Lower leg skin (tissue), 3 donors: ENCODE data around the gene EPSTI1.

ENCODE experiments used
- POLR2A ChIP-seq, 2 donors: fragments of 450-650 bp; IDR thresholded peaks; one replicate each; pipeline ENCODE4 v1.6.1; 2016 to 2017; ENCODE audit warnings: antibody characterized with exemption in 2 of 2, mild to moderate bottlenecking in 1 of 2, moderate library complexity in 1 of 2
- TF ChIP-seq, protein P1 (sequence below), 3 donors: fragments of 450-650 bp; IDR thresholded peaks; one replicate each; pipeline ENCODE4 v1.5.1; 2016; ENCODE audit warnings: antibody characterized with exemption in 3 of 3, mild to moderate bottlenecking in 3 of 3, moderate library complexity in 2 of 3

DNA sequence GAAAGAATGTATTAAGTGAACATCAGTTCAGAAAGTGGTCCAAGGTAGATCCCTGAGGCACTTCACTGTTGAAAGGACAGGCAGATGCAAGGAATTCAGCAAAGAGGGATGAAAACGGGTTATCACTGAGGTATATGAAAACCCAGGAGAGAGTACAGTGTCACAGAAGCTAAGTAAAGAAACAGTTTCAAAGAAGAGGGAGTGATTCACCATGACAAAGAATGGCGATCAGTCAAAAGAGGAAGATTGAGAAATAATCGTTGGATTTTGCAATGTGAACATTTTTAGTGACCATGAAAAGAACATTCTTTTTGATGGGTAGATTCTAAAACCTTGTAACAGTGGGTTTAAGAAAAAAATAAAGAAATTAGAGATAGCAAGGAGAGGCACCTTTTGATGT, 99.3 kb downstream of the EPSTI1 start:
- TF ChIP-seq, protein P1, sequence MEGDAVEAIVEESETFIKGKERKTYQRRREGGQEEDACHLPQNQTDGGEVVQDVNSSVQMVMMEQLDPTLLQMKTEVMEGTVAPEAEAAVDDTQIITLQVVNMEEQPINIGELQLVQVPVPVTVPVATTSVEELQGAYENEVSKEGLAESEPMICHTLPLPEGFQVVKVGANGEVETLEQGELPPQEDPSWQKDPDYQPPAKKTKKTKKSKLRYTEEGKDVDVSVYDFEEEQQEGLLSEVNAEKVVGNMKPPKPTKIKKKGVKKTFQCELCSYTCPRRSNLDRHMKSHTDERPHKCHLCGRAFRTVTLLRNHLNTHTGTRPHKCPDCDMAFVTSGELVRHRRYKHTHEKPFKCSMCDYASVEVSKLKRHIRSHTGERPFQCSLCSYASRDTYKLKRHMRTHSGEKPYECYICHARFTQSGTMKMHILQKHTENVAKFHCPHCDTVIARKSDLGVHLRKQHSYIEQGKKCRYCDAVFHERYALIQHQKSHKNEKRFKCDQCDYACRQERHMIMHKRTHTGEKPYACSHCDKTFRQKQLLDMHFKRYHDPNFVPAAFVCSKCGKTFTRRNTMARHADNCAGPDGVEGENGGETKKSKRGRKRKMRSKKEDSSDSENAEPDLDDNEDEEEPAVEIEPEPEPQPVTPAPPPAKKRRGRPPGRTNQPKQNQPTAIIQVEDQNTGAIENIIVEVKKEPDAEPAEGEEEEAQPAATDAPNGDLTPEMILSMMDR (IDR thresholded peaks at IDR 0.05): no peak
- no peak for TF ChIP-seq POLR2A (IDR thresholded peaks at IDR 0.05)
